PFSK-1 (cell line): Measurements from ENCODE around the gene RAB31.

Source experiments
- FOXP2 ChIP-seq: optimal IDR thresholded peaks from 2 replicates; pipeline ENCODE3; 2011; ENCODE audit warnings: borderline replicate concordance, control low read depth, inconsistent platforms; ENCODE audit not compliant: insufficient read depth; ENCODE audit errors: extremely low read length, extremely low read depth
- POLR2AphosphoS5 ChIP-seq: IDR thresholded peaks from 2 replicates; pipeline ENCODE4 v1.6.1; 2012; ENCODE audit warnings: low read depth, mild to moderate bottlenecking, control low read depth, low read length, moderate library complexity
- SIN3A ChIP-seq: IDR thresholded peaks from 2 replicates; pipeline ENCODE4 v1.6.1; 2012; ENCODE audit warnings: mild to moderate bottlenecking, low read length, moderate library complexity, borderline replicate concordance; ENCODE audit not compliant: insufficient read depth
- TAF1 ChIP-seq: IDR thresholded peaks from 2 replicates; pipeline ENCODE4 v1.6.1; 2012; ENCODE audit warnings: low read length, control low read depth, borderline replicate concordance; ENCODE audit not compliant: insufficient read depth
- TF ChIP-seq, protein P1 (sequence below), 2 experiments: IDR thresholded peaks; 2 replicates each; pipeline versions ENCODE4 v1.6.1 to v1.8.0; 2011 to 2012; ENCODE audit warnings: low read depth in 2 of 2, low read length in 2 of 2, control low read depth in 1 of 2, inconsistent platforms in 1 of 2, mild to moderate bottlenecking in 1 of 2, moderate library complexity in 1 of 2; ENCODE audit not compliant: insufficient read depth in 1 of 2

DNA sequence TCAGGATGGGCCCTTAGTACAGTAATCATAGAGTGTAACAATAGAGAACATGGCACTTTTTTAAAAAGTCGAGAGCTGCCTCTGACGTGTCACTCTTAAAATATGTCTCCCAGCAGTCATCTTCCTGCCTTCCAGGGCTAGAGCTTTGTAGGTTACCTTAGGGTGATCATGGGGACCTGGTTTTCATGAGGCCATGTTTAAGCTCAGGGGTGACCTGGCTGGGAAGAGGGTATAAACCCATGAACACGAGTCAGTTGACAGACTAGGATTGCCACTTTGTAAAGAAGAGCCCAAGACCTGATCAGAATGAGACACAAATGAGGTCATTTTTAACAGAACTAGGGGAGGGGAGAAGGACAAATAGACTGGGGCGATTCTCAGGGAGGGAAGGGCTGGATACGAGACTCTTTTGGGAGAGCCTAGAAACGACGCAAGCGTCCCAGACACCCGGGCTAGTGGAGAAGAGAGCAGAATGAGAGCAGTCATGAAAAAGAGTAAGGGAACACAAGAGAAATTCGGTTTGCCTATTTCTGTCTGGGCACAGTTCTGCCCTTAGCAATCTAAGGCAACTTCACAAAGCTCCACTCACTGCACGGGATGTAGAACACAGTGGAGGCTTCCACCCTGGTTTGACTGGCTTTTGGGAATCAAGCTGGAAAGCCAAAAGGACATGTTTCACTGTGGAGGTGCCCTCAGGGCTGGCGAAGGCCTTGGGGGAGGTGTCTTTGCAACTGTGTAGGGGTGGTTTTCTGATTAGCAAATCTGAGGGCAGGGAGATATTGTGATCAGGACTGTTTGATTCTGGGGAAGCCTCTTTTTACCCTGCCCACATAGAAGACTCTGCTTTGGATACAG lies 1.8 kb upstream of the RAB31 start:
- TF ChIP-seq TAF1 (no peak), POLR2AphosphoS5 (no peak), SIN3A (no peak), FOXP2 (no peak)
- TF ChIP-seq, protein P1, sequence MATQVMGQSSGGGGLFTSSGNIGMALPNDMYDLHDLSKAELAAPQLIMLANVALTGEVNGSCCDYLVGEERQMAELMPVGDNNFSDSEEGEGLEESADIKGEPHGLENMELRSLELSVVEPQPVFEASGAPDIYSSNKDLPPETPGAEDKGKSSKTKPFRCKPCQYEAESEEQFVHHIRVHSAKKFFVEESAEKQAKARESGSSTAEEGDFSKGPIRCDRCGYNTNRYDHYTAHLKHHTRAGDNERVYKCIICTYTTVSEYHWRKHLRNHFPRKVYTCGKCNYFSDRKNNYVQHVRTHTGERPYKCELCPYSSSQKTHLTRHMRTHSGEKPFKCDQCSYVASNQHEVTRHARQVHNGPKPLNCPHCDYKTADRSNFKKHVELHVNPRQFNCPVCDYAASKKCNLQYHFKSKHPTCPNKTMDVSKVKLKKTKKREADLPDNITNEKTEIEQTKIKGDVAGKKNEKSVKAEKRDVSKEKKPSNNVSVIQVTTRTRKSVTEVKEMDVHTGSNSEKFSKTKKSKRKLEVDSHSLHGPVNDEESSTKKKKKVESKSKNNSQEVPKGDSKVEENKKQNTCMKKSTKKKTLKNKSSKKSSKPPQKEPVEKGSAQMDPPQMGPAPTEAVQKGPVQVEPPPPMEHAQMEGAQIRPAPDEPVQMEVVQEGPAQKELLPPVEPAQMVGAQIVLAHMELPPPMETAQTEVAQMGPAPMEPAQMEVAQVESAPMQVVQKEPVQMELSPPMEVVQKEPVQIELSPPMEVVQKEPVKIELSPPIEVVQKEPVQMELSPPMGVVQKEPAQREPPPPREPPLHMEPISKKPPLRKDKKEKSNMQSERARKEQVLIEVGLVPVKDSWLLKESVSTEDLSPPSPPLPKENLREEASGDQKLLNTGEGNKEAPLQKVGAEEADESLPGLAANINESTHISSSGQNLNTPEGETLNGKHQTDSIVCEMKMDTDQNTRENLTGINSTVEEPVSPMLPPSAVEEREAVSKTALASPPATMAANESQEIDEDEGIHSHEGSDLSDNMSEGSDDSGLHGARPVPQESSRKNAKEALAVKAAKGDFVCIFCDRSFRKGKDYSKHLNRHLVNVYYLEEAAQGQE (IDR thresholded peaks at IDR 0.05; ENCODE audit: insufficient read depth in 1 of 2, low read depth in 2 of 2, low read length in 2 of 2) = no peak
